GM19463 (cell line): ENCODE measurements around the gene EIF3I.

Experiments
- ATAC-seq: cut with Tn5 transposase; IDR thresholded peaks from one replicate; pipeline ENCODE4 v1.9.1; 2021; ENCODE audit warnings: mild to moderate bottlenecking, moderate library complexity; ENCODE audit not compliant: unreplicated experiment

EIF3I gene

DNA sequence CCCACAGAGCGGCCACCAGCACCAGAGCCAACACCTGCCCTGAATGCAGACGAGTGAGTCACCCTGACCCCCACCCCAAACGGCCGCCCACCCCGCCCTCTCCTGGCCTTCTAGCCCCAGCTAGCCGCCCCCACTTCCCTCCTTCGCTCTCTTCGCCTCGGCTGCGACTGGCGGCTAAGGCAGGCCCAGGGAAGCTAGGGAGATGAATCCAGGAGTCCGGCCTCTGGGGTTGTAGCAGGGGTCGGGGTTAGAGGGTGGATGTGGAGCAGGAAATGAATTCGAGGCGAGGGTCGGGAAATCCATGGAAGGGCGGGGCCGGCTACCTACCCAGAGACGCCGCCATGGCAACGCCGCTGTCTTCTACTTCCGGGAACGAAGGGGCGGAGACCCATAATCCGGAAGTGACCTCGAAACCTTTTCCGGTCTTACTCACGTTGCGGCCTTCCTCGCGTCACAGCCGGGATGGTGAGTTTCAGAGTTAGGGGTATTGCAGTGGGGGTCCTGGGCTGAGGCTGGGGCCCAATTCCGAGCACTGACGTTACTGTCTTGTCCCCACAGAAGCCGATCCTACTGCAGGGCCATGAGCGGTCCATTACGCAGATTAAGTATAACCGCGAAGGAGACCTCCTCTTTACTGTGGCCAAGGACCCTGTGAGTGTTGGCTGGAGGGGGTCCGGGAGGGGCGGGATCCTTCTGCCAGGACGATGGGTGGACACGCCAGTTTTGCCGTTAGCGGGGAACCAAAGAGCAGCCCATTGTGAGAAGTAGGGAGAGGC, at the start of gene EIF3I, which contains the start of gene TMEM234:
Gene EIF3I, plus strand, starts transcription at position 428 of the 776 bp plus-strand sequence. Its CDS starts 35 bp downstream, at position 463.
Gene TMEM234, minus strand, starts transcription at position 374 of the 776 bp plus-strand sequence. Its CDS starts 31 bp downstream, at position 343.
- peak; percentile 95 for ATAC-seq

DNA sequence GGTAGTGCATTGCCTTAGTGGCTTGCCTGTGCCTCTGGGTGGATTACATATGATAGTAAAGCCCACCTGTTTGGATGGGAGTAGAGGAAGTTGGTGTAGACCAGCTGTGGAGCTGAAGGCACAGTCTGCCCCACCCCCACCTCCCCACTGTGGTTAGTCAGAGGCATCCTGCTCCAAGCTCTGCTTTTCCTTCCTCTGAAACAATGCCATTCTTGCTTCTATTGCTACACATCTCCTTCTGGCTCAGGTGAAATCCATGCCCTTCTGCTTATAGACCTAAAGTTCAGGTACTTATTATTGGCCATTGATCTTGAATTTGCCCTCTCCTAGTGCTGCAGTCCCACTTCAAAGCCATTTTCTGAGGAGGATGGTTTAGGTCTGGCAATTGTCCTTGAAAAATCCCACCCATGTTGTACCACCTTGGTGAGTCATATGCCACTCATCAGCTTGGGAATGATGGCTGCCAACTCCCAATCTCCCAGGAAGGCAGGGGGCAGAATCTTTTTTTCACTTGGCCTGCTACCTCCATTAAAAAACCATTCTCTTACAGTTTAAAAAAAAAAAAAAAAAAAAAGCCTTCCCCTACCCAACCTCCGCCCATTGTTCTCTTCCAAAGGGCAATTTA, 49.5 kb upstream of the EIF3I start:
- ATAC-seq = no peak

DNA sequence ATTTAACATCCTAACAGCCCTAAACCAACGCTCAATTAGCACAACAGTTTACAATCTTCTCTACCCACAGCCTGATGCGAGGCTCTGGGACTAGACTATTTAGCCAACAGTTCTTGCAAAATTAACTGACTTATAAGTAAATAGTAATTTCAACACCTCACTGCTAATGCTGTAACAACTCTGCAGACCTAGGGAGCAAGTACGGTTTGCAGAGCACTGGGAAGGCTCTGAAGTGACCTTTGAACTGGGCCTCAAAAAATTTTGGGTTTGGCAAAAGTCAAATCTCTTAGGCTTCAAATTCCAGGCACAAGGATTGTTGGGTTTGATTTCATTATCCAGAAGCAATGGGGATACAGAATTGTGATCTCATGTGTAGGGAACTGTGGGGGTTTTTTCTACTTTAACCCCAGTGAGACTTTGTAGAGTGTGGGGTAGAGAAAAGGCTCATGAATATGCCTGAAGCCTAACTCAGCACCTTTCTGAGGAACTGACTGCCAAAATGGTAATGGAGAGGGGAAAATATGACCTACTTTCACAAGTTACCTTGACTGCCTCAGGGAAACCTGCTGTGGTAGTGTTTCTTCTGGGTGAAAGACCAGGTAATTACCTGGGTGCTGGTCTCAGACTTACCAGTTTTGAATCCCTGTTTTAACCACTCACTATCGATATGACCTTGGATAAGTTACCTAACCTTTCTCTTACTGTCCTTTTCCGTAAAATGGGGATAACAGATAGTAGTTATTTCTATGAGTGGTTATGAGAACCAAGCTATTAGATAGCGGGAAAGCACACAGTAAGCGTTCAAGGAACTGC, 43.6 kb upstream of the EIF3I start:
- ATAC-seq = no peak

DNA sequence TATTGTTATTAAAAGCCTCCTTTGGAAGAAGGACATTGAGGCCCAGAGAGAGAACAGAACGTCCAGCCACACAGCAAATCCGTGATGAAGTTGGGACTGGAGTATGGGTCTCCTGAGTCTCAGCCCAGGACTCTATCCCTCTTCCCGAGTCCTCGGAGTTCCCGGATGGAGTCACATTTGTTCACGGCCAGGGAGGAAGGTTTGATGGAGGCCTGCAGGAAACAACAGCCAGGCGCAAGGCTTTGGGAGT, 43.1 kb upstream of the EIF3I start:
- no peak for ATAC-seq

DNA sequence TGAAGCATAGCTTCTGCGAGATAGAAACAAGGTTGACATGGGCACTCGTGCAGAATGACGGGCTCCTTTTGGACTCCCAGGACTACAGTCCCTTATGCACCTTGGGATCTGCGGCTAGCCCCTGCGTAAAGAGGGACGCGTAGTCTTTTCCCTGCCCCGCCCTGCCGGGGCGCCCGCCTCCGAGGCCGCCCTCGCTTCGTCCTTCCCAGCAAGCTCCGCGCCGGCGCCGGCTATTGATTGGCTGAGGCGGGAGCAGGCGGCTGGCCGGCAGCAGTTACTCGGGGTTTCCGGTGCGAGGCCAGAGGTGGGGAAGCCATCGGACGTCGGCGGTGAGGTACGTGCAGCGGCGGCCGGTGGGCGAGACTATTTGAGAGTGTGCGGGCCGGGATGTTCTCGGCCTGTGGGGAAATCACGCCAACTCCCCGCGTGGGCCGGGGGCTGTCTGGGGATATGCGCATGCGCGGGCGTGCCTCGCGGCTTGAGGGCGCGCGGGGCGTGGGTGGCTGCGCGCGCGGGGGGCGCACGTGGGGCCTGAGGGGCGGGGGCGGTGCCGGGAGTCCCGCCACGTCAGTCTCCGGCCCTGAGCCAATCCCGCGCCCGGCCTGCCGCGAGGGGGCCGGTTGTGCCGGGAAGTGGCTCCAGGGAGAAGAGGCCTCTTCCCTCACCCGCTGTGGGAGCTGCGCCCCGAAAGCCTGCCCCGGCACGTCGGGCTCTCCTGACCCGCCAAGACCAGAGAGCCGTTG, 42.6 kb upstream of the EIF3I start, which contains the start of gene TXLNA:
Gene TXLNA, plus strand, starts transcription at position 233 of the 743 bp plus-strand sequence. CDS start 671 bp downstream, outside the sequence.
- ATAC-seq = peak; percentile 92

DNA sequence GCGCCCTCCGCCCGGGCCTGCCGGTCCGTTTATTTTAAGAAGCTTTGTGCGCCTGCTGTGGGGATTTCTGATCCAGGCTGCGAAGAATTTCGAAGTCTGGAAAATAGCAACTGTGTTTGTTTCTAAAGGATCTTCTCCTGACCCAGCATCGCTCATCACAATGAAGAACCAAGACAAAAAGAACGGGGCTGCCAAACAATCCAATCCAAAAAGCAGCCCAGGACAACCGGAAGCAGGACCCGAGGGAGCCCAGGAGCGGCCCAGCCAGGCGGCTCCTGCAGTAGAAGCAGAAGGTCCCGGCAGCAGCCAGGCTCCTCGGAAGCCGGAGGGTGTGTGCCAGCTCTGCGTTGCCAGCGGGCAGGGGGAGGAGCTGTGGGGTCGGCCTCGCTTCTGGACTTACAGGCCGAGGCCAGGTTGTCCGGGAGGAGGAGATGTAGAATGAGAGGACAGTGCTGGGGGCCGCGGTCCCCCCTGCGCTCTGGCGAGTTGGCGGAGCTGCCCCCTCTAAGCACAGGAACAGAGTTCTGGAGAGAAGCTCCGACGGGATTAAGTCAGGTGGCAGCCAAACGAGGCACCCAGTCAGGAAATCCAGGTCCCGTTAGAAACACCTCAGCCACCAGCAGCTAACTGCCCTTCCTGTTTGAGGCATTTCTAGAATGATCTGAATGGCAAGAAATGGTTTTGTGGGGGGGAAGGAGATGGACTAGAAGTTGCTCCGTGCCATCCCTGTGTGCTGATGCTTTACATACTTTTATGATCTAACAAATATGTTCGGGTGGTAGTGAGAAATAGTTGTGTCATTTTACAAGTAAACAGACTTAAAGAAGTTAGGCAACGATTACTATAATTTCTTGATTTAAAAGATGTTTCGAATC, 41.8 kb upstream of the EIF3I start:
- no peak for ATAC-seq

DNA sequence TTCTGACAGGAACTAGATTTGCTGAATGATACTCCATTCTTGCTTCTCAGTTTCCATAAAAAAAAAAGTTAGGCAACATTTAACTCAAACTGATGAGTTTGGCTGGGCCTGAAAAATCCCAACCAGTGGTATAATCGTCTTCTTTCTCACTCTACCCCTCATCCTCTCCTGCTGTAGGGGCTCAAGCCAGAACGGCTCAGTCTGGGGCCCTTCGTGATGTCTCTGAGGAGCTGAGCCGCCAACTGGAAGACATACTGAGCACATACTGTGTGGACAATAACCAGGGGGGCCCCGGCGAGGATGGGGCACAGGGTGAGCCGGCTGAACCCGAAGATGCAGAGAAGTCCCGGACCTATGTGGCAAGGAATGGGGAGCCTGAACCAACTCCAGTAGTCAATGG, 41.1 kb upstream of the EIF3I start:
- no peak for ATAC-seq

DNA sequence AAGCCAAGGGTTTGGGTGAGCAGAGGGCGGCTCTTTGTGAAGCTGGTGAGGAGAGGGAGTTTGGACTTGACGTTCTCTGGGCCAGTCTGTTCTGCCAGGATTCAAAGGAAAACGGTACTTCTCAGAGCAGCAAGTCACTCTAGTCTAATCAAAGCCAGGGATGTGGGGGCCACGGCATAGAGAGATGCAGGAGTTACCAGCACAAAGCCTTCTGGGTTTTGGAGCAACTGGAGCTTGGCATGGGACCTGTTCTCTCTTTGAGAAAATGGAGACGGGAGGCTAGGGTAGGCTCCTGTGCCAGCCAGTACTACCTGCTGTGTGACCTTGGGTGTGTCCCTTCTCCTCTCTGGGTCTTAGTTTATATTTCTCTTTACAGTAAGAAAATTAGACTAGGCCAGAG, 40.6 kb upstream of the EIF3I start:
- ATAC-seq = no peak

DNA sequence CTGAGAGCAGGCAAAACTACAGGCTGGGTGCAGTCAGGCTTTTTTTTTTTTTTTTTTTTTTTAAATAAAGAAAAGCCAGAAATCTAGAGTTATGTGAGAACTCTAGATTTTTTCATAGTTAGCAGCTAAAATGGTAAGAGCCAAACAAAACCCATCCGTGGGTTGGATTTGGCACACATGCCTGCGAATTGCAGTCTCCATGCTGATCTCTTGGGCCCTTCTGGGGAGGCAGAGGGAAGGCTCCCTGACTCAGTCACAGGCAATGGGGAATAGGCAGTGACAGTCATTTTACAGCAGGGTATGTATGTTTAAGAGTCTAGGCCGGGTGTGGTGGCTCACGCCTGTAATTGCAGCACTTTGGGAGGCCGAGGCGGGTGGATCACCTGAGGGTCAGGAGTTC, 40.1 kb upstream of the EIF3I start:
- no peak for ATAC-seq

DNA sequence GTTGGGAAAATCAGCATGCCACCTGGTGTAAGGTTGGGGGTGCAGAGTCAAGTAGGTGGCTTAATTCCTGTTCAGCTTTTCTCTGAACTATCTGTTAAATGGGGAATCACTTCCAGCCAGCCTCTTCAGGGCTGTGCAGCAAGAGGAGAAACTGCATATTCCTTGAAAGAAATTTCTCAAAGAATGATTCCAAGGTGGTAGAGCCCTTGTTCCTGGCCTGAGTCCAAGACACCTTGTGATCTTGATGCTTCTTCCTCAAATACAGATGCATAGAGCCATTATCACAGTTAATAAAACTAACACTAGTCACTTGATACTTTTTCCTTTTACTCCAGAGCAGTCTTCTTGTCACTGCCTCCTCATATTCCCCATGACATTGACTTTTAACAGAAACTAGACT, 37.6 kb upstream of the EIF3I start:
- ATAC-seq = no peak

DNA sequence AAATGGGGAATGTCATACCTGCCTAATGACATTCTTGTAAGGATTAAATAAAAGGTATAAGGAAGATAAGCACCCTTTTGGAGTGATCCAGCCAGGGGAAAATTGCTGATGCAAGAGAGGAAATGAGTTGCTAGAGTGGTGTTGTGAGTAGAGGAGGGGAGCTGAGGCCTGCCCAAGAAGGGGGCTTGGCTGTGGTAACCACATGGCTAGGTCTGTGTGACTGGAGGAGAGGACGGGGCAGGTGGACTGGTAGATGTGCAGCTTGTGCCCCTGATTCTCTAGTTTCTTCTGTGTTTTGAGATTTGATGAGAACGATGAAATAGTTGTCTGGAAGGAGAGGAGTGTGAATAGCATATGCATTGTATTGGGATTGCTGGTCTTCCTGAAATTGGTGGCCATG, 36.1 kb upstream of the EIF3I start:
- no peak for ATAC-seq

DNA sequence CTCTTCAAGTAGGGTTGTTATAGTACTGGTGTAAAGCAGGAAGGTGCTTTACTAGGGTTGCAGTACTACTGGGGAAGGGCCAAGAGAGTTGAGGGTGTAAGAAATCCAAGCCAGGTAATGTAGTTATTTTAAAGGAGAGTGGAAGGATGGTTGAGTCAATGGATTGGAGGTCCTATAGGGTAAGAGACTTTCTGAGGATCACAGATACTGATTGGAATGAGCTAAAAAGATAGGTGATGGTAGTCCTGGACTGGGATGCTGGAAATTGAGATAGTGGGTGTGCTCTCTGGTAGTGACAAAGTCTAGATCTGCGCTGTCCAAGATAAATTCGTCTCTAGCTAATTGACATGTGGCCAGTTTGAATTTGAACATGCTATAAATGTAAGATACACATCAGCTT, 35.7 kb upstream of the EIF3I start:
- ATAC-seq = no peak

DNA sequence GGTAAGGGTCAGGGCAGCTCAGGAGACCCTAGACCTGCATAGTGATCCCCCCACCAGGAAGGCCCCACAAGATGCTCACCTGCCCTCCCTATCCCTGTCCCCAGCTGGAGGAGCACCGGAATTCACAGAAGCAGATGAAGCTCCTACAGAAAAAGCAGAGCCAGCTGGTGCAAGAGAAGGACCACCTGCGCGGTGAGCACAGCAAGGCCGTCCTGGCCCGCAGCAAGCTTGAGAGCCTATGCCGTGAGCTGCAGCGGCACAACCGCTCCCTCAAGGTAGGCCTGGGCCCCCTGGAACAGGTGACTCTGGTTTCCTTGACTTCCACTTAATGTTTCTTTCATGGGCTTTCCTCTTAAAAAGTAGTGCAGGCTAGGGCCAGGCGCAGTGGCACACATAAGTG, 34.4 kb upstream of the EIF3I start:
- ATAC-seq = no peak

DNA sequence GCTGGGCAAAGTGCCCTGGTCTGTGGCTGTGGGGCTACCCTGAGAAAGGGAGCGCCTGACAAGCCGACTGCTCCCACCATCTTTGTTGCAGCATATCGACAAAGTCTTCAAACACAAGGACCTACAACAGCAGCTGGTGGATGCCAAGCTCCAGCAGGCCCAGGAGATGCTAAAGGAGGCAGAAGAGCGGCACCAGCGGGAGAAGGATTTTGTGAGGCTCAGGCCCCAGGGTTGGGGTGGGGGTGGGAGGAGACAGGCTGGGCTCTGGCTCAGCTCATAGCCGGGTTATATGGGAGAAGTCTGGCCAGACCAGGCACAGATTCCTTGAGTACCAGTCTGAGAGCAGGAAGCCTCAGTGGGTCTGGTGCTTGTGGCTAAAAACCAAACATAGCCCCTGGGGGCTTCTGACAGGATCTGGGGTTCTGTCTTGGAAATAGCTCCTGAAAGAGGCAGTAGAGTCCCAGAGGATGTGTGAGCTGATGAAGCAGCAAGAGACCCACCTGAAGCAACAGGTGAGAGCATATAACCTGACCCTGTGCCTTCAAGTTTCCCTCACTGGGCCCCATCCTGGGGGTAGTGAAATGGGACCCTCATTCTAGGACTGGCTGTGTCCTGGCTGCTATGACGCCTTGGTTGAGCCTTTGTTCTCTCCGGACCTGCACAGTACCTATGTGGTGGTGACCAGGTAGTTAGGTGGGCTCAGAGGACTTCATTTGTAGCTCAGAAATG, 29.8 kb upstream of the EIF3I start:
- ATAC-seq = no peak

DNA sequence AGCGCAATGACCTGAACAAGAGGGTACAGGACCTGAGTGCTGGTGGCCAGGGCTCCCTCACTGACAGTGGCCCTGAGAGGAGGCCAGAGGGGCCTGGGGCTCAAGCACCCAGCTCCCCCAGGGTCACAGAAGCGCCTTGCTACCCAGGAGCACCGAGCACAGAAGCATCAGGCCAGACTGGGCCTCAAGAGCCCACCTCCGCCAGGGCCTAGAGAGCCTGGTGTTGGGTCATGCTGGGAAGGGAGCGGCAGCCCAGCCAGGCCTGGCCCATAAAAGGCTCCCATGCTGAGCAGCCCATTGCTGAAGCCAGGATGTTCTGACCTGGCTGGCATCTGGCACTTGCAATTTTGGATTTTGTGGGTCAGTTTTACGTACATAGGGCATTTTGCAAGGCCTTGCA, 27.2 kb upstream of the EIF3I start:
- no peak for ATAC-seq

DNA sequence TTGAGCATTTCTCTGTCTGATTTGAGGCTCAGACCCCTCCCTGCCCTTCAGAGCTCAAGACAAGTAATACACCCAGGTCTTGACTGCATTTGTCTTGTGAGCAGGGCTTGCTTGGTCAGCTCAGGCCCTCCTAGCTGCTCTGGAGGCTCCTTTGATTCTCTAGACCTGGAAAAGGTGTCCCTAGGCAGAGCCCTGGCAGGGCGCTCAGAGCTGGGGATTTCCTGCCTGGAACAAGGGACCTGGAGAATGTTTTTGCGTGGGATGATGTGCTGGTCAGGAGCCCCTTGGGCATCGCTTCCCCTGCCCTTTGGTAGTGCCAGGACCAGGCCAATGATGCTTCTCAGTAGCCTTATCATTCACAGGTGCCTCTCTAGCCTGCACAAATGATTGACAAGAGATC, 26.7 kb upstream of the EIF3I start:
- ATAC-seq = no peak

DNA sequence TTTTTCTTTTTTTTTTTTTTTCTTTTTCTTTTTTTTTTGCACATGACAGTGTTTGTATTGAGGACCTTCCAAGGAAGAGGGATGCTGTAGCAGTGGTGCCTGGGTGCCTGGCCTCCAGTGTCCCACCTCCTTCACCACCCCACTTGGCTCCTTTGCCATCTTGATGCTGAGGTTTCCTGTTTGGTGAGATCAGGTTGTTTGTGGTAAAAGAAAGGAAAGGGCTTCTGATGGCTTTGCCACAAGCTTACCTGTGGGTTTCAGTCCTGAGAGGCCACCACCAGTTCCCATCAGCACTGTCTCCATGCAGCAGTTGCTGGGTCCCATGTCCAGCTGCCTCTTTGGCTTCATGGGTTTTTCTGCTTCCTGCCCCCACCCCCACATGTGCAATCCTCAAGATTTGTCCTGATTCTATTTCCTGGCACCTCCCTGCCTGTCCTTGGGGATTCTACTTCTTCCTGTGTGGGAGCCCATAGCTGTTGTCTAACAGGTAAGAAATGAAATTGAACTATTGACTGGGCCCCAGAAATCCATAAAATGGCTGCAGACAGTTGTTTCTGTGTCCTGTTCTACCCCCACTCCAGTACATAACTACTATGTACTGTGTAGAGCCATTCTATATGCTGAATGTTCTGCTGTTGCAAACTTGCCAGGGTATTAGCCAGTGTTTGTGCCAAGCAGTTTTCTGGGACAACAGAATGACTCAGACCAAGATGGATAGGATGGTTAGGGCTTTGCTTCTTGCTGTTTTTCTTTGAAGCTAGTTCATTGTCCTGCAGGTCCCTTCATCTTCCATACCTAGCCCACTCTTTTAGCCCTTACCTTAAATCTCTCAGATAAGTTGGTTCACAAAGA, 26.0 kb upstream of the EIF3I start:
- no peak for ATAC-seq

DNA sequence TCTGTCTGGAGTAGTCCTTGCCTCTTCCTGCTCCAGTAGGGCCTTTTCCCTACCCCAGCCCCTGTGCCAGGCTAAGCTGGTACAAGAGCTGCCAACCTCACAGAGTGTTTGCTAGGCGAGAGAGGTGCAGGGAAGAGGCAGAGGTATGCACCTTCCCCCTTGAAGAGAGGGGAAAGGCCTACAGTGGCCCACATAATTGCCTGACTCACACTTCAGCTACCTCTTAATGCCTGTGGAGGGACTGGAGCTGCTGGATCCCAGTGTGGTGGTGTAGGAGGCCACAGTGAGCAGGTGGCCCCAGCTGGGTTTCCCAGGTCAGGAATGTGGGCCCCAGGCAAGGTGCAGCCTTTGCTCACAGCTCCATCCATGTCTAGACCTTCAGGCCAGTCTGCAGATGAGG, 25.1 kb upstream of the EIF3I start:
- no peak for ATAC-seq

DNA sequence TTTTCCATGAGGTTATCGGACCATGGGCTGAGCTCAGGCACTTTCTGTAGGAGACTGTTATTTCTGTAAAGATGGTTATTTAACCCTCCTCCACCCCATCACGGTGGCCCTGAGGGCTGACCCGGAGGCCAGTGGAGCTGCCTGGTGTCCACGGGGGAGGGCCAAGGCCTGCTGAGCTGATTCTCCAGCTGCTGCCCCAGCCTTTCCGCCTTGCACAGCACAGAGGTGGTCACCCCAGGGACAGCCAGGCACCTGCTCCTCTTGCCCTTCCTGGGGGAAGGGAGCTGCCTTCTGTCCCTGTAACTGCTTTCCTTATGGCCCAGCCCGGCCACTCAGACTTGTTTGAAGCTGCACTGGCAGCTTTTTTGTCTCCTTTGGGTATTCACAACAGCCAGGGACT, 24.4 kb upstream of the EIF3I start:
- no peak for ATAC-seq
